ENCODE data around the gene RRAGC.

Gene RRAGC

GRCh38 chr1:38859561-38860453 lies at the start of gene RRAGC:
Gene RRAGC, minus strand, starts transcription at chr1:38859772. Its CDS starts 126 bp downstream, at chr1:38859646.
- H3K27ac ChIP-seq (ENCODE audit: low read length), result peak within 1 kb of the TSS; percentile 49
- H3K27me3 ChIP-seq (ENCODE audit: control insufficient read depth in 1 of 2, insufficient read depth in 2 of 2, low read length in 2 of 2), result no peaks in the 10 kb centered on the region
- no peaks in the 10 kb centered on the region for H3K9me3 ChIP-seq (ENCODE audit: control insufficient read depth in 2 of 2, low read length in 2 of 2)
- H3K9ac ChIP-seq (ENCODE audit: low read length in 2 of 2), result peak within 1 kb of the TSS; percentile 96
- peaks cover 7 to 18% of the 10 kb centered on the region in 2 donors for H3K36me3 ChIP-seq (ENCODE audit: control insufficient read depth in 2 of 2, insufficient read depth in 2 of 2, low read length in 2 of 2)
- peak within 1 kb of the TSS; percentile 100 for H3K4me3 ChIP-seq (ENCODE audit: low read length in 2 of 2)
- peaks cover 30% of the 10 kb centered on the region for H3K4me1 ChIP-seq (ENCODE audit: control insufficient read depth, insufficient read depth, low read length)

DNA sequence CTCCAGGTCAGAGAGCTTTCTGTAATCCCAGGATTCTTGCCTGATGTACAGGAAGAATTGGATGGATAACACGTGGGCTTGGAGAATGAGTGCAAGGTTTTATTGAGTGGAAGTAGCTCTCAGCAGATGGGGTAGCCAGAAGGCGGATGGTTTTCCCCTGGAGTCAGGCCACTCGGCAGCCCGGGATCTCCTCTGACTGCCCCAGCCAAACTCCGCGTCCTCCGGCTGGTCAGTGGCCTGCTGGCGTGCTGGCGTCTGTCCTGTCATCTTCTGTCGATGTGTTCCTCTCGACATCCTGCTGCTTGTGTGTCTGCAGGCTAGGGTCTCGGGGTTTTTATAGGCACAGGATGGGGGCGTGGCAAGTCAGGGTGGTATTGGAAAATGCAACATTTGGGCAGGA lies 49.2 kb upstream of the RRAGC start:
- H3K9ac ChIP-seq (ENCODE audit: low read length in 2 of 2), result no peak overlapping the region
- H3K4me1 ChIP-seq (ENCODE audit: control insufficient read depth, insufficient read depth, low read length), result no peaks in the 10 kb centered on the region
- H3K4me3 ChIP-seq (ENCODE audit: low read length in 2 of 2), result no peak overlapping the region
- no peaks in the 10 kb centered on the region for H3K27me3 ChIP-seq (ENCODE audit: control insufficient read depth in 1 of 2, insufficient read depth in 2 of 2, low read length in 2 of 2)
- H3K27ac ChIP-seq (ENCODE audit: low read length), result no peak overlapping the region
- peaks cover 0 to 5% of the 10 kb centered on the region in 2 donors for H3K9me3 ChIP-seq (ENCODE audit: control insufficient read depth in 2 of 2, low read length in 2 of 2)
- no peaks in the 10 kb centered on the region for H3K36me3 ChIP-seq (ENCODE audit: control insufficient read depth in 2 of 2, insufficient read depth in 2 of 2, low read length in 2 of 2)

DNA sequence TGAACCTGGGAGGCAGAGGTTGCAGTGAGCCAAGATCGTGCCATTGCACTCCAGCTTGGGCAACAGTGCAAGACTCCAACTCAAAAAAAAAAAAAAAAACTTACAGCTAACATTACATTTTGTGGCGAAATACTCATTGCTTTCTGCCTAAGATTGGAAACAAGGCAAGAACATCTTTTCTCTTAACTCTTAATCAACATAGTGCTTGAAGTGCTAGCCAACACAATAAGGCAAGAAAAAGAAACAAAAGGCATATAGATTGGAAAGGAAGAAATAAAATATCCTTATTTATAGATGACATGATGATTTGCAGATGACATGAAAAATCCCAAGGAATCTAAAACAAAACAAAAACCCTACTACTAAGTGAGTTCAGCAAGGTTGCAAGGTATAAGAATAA lies 46.4 kb upstream of the RRAGC start:
- no peak overlapping the region for H3K4me3 ChIP-seq (ENCODE audit: low read length in 2 of 2)
- H3K27ac ChIP-seq (ENCODE audit: low read length), result no peak overlapping the region
- no peaks in the 10 kb centered on the region for H3K36me3 ChIP-seq (ENCODE audit: control insufficient read depth in 2 of 2, insufficient read depth in 2 of 2, low read length in 2 of 2)
- H3K9me3 ChIP-seq (ENCODE audit: control insufficient read depth in 2 of 2, low read length in 2 of 2), result peaks cover 0 to 5% of the 10 kb centered on the region in 2 donors
- no peak overlapping the region for H3K9ac ChIP-seq (ENCODE audit: low read length in 2 of 2)
- no peaks in the 10 kb centered on the region for H3K4me1 ChIP-seq (ENCODE audit: control insufficient read depth, insufficient read depth, low read length)
- H3K27me3 ChIP-seq (ENCODE audit: control insufficient read depth in 1 of 2, insufficient read depth in 2 of 2, low read length in 2 of 2), result no peaks in the 10 kb centered on the region

DNA sequence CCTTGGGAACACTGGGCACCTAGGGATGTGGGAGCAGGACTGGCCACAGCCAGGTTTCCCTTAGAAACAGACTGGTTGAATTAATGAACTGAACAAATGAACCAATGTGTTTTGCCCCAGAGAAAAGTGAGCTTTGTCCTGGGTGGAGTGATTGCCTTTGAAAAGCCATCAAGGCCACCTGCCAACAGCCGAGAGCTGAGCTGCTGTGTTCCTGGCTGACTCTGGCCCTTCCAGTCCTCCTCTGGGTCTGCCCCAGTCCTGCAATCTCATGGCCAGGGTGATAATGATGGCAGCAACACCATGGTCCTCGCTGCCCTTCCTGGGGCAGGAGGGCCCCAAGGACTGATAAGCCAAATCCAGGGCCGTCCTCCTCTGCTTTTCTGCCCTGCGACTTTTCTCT lies 40.0 kb upstream of the RRAGC start:
- no peak overlapping the region for H3K4me3 ChIP-seq (ENCODE audit: low read length in 2 of 2)
- no peaks in the 10 kb centered on the region for H3K4me1 ChIP-seq (ENCODE audit: control insufficient read depth, insufficient read depth, low read length)
- no peaks in the 10 kb centered on the region for H3K9me3 ChIP-seq (ENCODE audit: control insufficient read depth in 2 of 2, low read length in 2 of 2)
- no peak overlapping the region for H3K9ac ChIP-seq (ENCODE audit: low read length in 2 of 2)
- no peaks in the 10 kb centered on the region for H3K27me3 ChIP-seq (ENCODE audit: control insufficient read depth in 1 of 2, insufficient read depth in 2 of 2, low read length in 2 of 2)
- no peak overlapping the region for H3K27ac ChIP-seq (ENCODE audit: low read length)
- H3K36me3 ChIP-seq (ENCODE audit: control insufficient read depth in 2 of 2, insufficient read depth in 2 of 2, low read length in 2 of 2), result no peaks in the 10 kb centered on the region

- no peak overlapping the region for H3K4me3 ChIP-seq (ENCODE audit: low read length in 2 of 2)
- no peaks in the 10 kb centered on the region for H3K27me3 ChIP-seq (ENCODE audit: control insufficient read depth in 1 of 2, insufficient read depth in 2 of 2, low read length in 2 of 2)
- no peaks in the 10 kb centered on the region for H3K9me3 ChIP-seq (ENCODE audit: control insufficient read depth in 2 of 2, low read length in 2 of 2)
- no peak overlapping the region for H3K27ac ChIP-seq (ENCODE audit: low read length)
- H3K36me3 ChIP-seq (ENCODE audit: control insufficient read depth in 2 of 2, insufficient read depth in 2 of 2, low read length in 2 of 2), result no peaks in the 10 kb centered on the region
- H3K4me1 ChIP-seq (ENCODE audit: control insufficient read depth, insufficient read depth, low read length), result no peaks in the 10 kb centered on the region
- H3K9ac ChIP-seq (ENCODE audit: low read length in 2 of 2), result no peak overlapping the region
These were observed 39.2 kb upstream of the RRAGC start for GRCh38 chr1:38898653-38899230.

GRCh38 chr1:38896169-38896568 lies 36.6 kb upstream of the RRAGC start:
- H3K27ac ChIP-seq (ENCODE audit: low read length), result no peak overlapping the region

GRCh38 chr1:38892976-38893375 lies 33.4 kb upstream of the RRAGC start:
- Histone ChIP-seq H3K27ac (ENCODE audit: low read length) (no peak overlapping the region), H3K27me3 (ENCODE audit: control insufficient read depth in 1 of 2, insufficient read depth in 2 of 2, low read length in 2 of 2) (no peaks in the 10 kb centered on the region), H3K36me3 (ENCODE audit: control insufficient read depth in 2 of 2, insufficient read depth in 2 of 2, low read length in 2 of 2) (peaks cover 0 to 4% of the 10 kb centered on the region in 2 donors), H3K4me1 (ENCODE audit: control insufficient read depth, insufficient read depth, low read length) (no peaks in the 10 kb centered on the region), H3K4me3 (ENCODE audit: low read length in 2 of 2) (no peak overlapping the region), H3K9me3 (ENCODE audit: control insufficient read depth in 2 of 2, low read length in 2 of 2) (no peaks in the 10 kb centered on the region), H3K9ac (ENCODE audit: low read length in 2 of 2) (no peak overlapping the region)

More at GRCh38 chr1:38896169-38896568, 36.6 kb upstream of the RRAGC start:
- Histone ChIP-seq H3K27me3 (ENCODE audit: control insufficient read depth in 1 of 2, insufficient read depth in 2 of 2, low read length in 2 of 2) (no peaks in the 10 kb centered on the region), H3K36me3 (ENCODE audit: control insufficient read depth in 2 of 2, insufficient read depth in 2 of 2, low read length in 2 of 2) (no peaks in the 10 kb centered on the region), H3K9me3 (ENCODE audit: control insufficient read depth in 2 of 2, low read length in 2 of 2) (no peaks in the 10 kb centered on the region), H3K4me1 (ENCODE audit: control insufficient read depth, insufficient read depth, low read length) (no peaks in the 10 kb centered on the region), H3K4me3 (ENCODE audit: low read length in 2 of 2) (no peak overlapping the region), H3K9ac (ENCODE audit: low read length in 2 of 2) (no peak overlapping the region)

DNA sequence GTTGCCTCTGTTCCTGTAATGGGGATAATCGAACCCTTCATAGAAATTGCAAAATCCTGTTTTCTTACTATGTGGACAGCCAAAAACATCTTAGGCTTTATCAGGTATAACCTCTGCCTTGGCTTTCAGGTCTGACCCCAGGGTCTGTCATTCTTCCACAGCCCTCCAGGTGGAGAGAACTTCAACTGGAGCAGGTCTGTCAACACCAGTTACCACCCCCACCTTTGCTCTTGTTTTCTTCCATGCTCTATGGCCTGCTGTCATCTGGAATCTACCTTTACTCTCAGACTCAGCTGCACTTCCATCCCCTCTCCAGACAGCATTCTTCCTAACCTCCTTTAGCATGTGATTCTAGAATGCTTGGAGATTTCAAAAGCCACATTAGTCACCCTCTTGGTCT lies 32.2 kb upstream of the RRAGC start:
- no peaks in the 10 kb centered on the region for H3K9me3 ChIP-seq (ENCODE audit: control insufficient read depth in 2 of 2, low read length in 2 of 2)
- H3K27ac ChIP-seq (ENCODE audit: low read length), result no peak overlapping the region
- no peak overlapping the region for H3K9ac ChIP-seq (ENCODE audit: low read length in 2 of 2)
- H3K4me3 ChIP-seq (ENCODE audit: low read length in 2 of 2), result no peak overlapping the region
- H3K4me1 ChIP-seq (ENCODE audit: control insufficient read depth, insufficient read depth, low read length), result no peaks in the 10 kb centered on the region
- no peaks in the 10 kb centered on the region for H3K27me3 ChIP-seq (ENCODE audit: control insufficient read depth in 1 of 2, insufficient read depth in 2 of 2, low read length in 2 of 2)
- peaks cover 0 to 4% of the 10 kb centered on the region in 2 donors for H3K36me3 ChIP-seq (ENCODE audit: control insufficient read depth in 2 of 2, insufficient read depth in 2 of 2, low read length in 2 of 2)

DNA sequence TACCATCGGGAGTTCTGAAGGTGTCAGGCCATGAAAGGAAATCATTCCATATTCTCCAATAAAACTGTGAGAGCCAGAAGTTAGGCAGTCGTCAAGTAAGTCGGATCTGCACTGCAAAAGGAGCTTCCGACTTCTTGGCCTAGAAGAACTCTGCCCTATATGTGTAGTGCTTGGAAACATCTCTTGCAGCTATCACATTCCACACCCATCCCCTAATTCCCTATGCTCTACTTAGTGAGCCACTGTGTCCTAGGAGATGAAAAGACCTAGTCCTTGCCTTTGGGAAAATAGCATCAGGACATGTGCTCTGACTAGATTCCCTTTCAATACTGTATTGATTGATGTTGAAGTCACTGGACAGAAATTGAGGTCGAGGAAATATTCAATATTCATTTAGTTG lies 30.0 kb upstream of the RRAGC start:
- no peak overlapping the region for H3K9ac ChIP-seq (ENCODE audit: low read length in 2 of 2)
- H3K9me3 ChIP-seq (ENCODE audit: control insufficient read depth in 2 of 2, low read length in 2 of 2), result no peaks in the 10 kb centered on the region

DNA sequence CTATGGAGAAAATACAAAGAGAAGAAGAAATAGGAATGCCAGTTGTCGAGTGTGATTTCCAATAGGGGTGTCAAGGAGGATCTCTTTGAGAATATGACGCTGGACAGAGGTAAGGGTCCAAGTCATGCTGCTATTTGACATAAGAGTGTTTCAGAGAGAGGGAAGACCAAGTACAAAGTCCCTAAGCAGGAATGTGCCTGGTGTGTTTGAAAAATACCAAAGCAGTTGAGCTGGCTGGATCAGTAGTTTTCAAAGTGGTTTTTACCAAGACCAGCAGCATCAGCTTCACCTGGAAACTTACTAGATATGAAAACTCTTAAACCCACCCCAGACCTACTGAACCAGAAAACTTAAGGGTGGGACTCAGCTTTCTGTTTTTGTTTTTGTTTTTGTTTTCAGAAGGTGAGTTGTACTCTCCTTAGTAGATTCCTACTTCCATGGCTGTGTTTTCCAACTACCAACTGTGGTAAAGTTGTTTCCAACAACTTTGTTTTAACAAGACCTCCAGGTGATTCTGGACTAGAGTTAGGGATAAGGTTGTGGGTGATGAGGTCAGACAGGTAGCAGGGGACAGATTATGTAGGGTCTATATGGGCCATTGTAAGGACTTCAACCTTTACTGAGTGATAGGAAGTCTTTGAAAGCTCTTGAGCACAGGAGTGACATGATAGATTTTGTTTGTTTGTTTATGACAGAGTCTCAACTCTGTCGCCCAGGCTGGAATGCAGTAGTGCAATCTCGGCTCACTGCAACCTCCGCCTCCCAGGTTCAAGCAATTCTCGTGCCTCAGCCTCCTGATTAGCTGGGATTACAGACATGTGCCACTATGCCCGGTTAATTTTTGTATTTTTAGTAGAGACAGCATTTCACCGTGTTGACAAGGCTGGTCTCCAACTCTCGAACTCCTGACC lies 29.1 kb upstream of the RRAGC start:
- H3K9ac ChIP-seq (ENCODE audit: low read length in 2 of 2), result no peak overlapping the region
- peaks cover 0 to 4% of the 10 kb centered on the region in 2 donors for H3K36me3 ChIP-seq (ENCODE audit: control insufficient read depth in 2 of 2, insufficient read depth in 2 of 2, low read length in 2 of 2)
- no peak overlapping the region for H3K27ac ChIP-seq (ENCODE audit: low read length)
- H3K4me1 ChIP-seq (ENCODE audit: control insufficient read depth, insufficient read depth, low read length), result no peaks in the 10 kb centered on the region
- no peaks in the 10 kb centered on the region for H3K9me3 ChIP-seq (ENCODE audit: control insufficient read depth in 2 of 2, low read length in 2 of 2)
- H3K27me3 ChIP-seq (ENCODE audit: control insufficient read depth in 1 of 2, insufficient read depth in 2 of 2, low read length in 2 of 2), result no peaks in the 10 kb centered on the region
- H3K4me3 ChIP-seq (ENCODE audit: low read length in 2 of 2), result no peak overlapping the region

More for the DNA sequence above, 30.0 kb upstream of the RRAGC start:
- H3K36me3 ChIP-seq (ENCODE audit: control insufficient read depth in 2 of 2, insufficient read depth in 2 of 2, low read length in 2 of 2), result peaks cover 0 to 4% of the 10 kb centered on the region in 2 donors
- no peaks in the 10 kb centered on the region for H3K27me3 ChIP-seq (ENCODE audit: control insufficient read depth in 1 of 2, insufficient read depth in 2 of 2, low read length in 2 of 2)
- H3K4me3 ChIP-seq (ENCODE audit: low read length in 2 of 2), result no peak overlapping the region
- no peaks in the 10 kb centered on the region for H3K4me1 ChIP-seq (ENCODE audit: control insufficient read depth, insufficient read depth, low read length)
- H3K27ac ChIP-seq (ENCODE audit: low read length), result no peak overlapping the region

All from stomach smooth muscle (tissue), 2 donors.